ENCODE results near the gene ADGRB3.
"Not testable (repeated sequence)": the region's sequence is repeated elsewhere in the genome, so short reads cannot be mapped to it uniquely, and the experiment has no call there.

ADGRB3 gene

GRCh38 chr6:68738039-68738438, 103.0 kb downstream of the ADGRB3 start:
- no peak for TF ChIP-seq CTCF (IDR thresholded peaks at IDR 0.05; ENCODE audit: insufficient read depth, low read length, poor library complexity, severe bottlenecking)
- no peak for DNase-seq (ENCODE audit: extremely low read depth, insufficient read length)
- Histone ChIP-seq H3K36me3 (ENCODE audit: control insufficient read depth, insufficient read depth, low read length) (no peaks in the 10 kb centered on the region), H3K4me3 (replicated peaks; ENCODE audit: low read depth, low read length) (no peak overlapping the region), H3K27me3 (replicated peaks; ENCODE audit: control insufficient read depth, insufficient read depth, low read length) (no peaks in the 10 kb centered on the region)

GRCh38 chr6:68740828-68741500, 105.9 kb downstream of the ADGRB3 start:
- no peaks in the 10 kb centered on the region for H3K27me3 ChIP-seq (replicated peaks; ENCODE audit: control insufficient read depth, insufficient read depth, low read length)
- no peak for TF ChIP-seq CTCF (IDR thresholded peaks at IDR 0.05; ENCODE audit: insufficient read depth, low read length, poor library complexity, severe bottlenecking)
- no peak for DNase-seq (ENCODE audit: extremely low read depth, insufficient read length)
- no peaks in the 10 kb centered on the region for H3K36me3 ChIP-seq (ENCODE audit: control insufficient read depth, insufficient read depth, low read length)
- H3K4me3 ChIP-seq (replicated peaks; ENCODE audit: low read depth, low read length): no peak overlapping the region

- TF ChIP-seq CTCF (IDR thresholded peaks at IDR 0.05; ENCODE audit: insufficient read depth, low read length, poor library complexity, severe bottlenecking): no peak
- Histone ChIP-seq H3K27me3 (replicated peaks; ENCODE audit: control insufficient read depth, insufficient read depth, low read length) (no peaks in the 10 kb centered on the region), H3K36me3 (ENCODE audit: control insufficient read depth, insufficient read depth, low read length) (no peaks in the 10 kb centered on the region), H3K4me3 (replicated peaks; ENCODE audit: low read depth, low read length) (no peak overlapping the region)
- DNase-seq (ENCODE audit: extremely low read depth, insufficient read length): no peak
Measured at GRCh38 chr6:68741501-68742386, 106.7 kb downstream of the ADGRB3 start.

GRCh38 chr6:68743099-68743498, 108.0 kb downstream of the ADGRB3 start:
- Histone ChIP-seq H3K36me3 (ENCODE audit: control insufficient read depth, insufficient read depth, low read length) (no peaks in the 10 kb centered on the region), H3K4me3 (replicated peaks; ENCODE audit: low read depth, low read length) (no peak overlapping the region), H3K27me3 (replicated peaks; ENCODE audit: control insufficient read depth, insufficient read depth, low read length) (no peaks in the 10 kb centered on the region)
- DNase-seq (ENCODE audit: extremely low read depth, insufficient read length): no peak
- TF ChIP-seq CTCF (IDR thresholded peaks at IDR 0.05; ENCODE audit: insufficient read depth, low read length, poor library complexity, severe bottlenecking): no peak

GRCh38 chr6:68744376-68744775, 109.3 kb downstream of the ADGRB3 start:
- not testable (repeated sequence) for H3K36me3 ChIP-seq (ENCODE audit: control insufficient read depth, insufficient read depth, low read length)

GRCh38 chr6:68746376-68746775, 111.3 kb downstream of the ADGRB3 start:
- DNase-seq (ENCODE audit: extremely low read depth, insufficient read length): no peak
- H3K36me3 ChIP-seq (ENCODE audit: control insufficient read depth, insufficient read depth, low read length): no peaks in the 10 kb centered on the region
- H3K4me3 ChIP-seq (replicated peaks; ENCODE audit: low read depth, low read length): no peak overlapping the region
- TF ChIP-seq CTCF (IDR thresholded peaks at IDR 0.05; ENCODE audit: insufficient read depth, low read length, poor library complexity, severe bottlenecking): no peak
- no peaks in the 10 kb centered on the region for H3K27me3 ChIP-seq (replicated peaks; ENCODE audit: control insufficient read depth, insufficient read depth, low read length)

More at GRCh38 chr6:68744376-68744775, 109.3 kb downstream of the ADGRB3 start:
- not testable (repeated sequence) for DNase-seq (ENCODE audit: extremely low read depth, insufficient read length); H3K27me3 ChIP-seq (replicated peaks; ENCODE audit: control insufficient read depth, insufficient read depth, low read length); H3K4me3 ChIP-seq (replicated peaks; ENCODE audit: low read depth, low read length)

Data from GM06990 (cell line).